ENCODE data around the gene LEMD1. TPM values are rescaled to one million over a fixed set of nuclear protein-coding genes. Genes with fewer than 3 reads are reported as not detected.

The LEMD1 gene
- total and polyA plus RNA-seq, 8 donors = 0.95 to 3.7 (median 1.7) TPM; not detected in 5

- Histone ChIP-seq H3K9me3 (no peaks in the 10 kb centered on the region), H3K27me3 (peaks cover 0 to 11% (median 0%) of the 10 kb centered on the region in 3 donors), H3K27ac (no peak overlapping the region), H3K4me3 (no peak overlapping the region), H3K36me3 (no peaks in the 10 kb centered on the region), H3K4me1 (no peaks in the 10 kb centered on the region)
- peak in 1 of 2 donors; percentile 66 for DNase-seq
- 2 to 6% (median 5%) methylated on average over 6 of the region's 6 CpGs for WGBS, 5 donors
- TF ChIP-seq EP300 (IDR thresholded peaks at IDR 0.05) = no peak
- TF ChIP-seq, protein P1, sequence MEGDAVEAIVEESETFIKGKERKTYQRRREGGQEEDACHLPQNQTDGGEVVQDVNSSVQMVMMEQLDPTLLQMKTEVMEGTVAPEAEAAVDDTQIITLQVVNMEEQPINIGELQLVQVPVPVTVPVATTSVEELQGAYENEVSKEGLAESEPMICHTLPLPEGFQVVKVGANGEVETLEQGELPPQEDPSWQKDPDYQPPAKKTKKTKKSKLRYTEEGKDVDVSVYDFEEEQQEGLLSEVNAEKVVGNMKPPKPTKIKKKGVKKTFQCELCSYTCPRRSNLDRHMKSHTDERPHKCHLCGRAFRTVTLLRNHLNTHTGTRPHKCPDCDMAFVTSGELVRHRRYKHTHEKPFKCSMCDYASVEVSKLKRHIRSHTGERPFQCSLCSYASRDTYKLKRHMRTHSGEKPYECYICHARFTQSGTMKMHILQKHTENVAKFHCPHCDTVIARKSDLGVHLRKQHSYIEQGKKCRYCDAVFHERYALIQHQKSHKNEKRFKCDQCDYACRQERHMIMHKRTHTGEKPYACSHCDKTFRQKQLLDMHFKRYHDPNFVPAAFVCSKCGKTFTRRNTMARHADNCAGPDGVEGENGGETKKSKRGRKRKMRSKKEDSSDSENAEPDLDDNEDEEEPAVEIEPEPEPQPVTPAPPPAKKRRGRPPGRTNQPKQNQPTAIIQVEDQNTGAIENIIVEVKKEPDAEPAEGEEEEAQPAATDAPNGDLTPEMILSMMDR (IDR thresholded peaks at IDR 0.05) = peak in 5 of 7 experiments; percentile 44 to 67 (median 58)
- intact Hi-C loops (cut with DNase I; ENCODE audit: low total_unique reads) = no loop called here
Measured at GRCh38 chr1:205396967-205397616, 24.8 kb downstream of the LEMD1 start.

- intact Hi-C loops (cut with DNase I; ENCODE audit: low total_unique reads) = no loop called here
- H3K4me1 ChIP-seq = no peaks in the 10 kb centered on the region
- no peaks in the 10 kb centered on the region for H3K9me3 ChIP-seq
- peaks cover 0 to 24% (median 0%) of the 10 kb centered on the region in 3 donors for H3K27me3 ChIP-seq
- H3K4me3 ChIP-seq = no peak overlapping the region
- WGBS, 5 donors = 72 to 83% (median 81%) methylated on average over 3 of the region's 3 CpGs
- no peak for DNase-seq
- TF ChIP-seq EP300 (IDR thresholded peaks at IDR 0.05) = no peak
- TF ChIP-seq, protein P1 (IDR thresholded peaks at IDR 0.05) = no peak
- no peak for TF ChIP-seq POLR2A (IDR thresholded peaks at IDR 0.05)
- no peak for TF ChIP-seq POLR2AphosphoS5 (IDR thresholded peaks at IDR 0.05)
- H3K27ac ChIP-seq = no peak overlapping the region
- no peaks in the 10 kb centered on the region for H3K36me3 ChIP-seq
Measured at GRCh38 chr1:205395616-205396015, 26.2 kb downstream of the LEMD1 start.

- Histone ChIP-seq H3K4me1 (no peaks in the 10 kb centered on the region), H3K27me3 (peaks cover 0 to 27% (median 0%) of the 10 kb centered on the region in 3 donors), H3K36me3 (no peaks in the 10 kb centered on the region), H3K9me3 (no peaks in the 10 kb centered on the region), H3K4me3 (no peak overlapping the region), H3K27ac (no peak overlapping the region)
- intact Hi-C loops (cut with DNase I; ENCODE audit: low total_unique reads) = no loop called here
- DNase-seq = no peak
- WGBS, 5 donors = 45 to 78% (median 57%) methylated on average over 1 of the region's 1 CpG
- TF ChIP-seq POLR2AphosphoS5 (IDR thresholded peaks at IDR 0.05) (no peak), EP300 (IDR thresholded peaks at IDR 0.05) (no peak), POLR2A (IDR thresholded peaks at IDR 0.05) (no peak)
- TF ChIP-seq, protein P1 (IDR thresholded peaks at IDR 0.05) = no peak
Measured at GRCh38 chr1:205392650-205393049, 29.2 kb downstream of the LEMD1 start.

- 69 to 88% (median 80%) methylated on average over 5 to 7 of the region's 7 CpGs for WGBS, 5 donors
- TF ChIP-seq POLR2AphosphoS5 (IDR thresholded peaks at IDR 0.05) (no peak), POLR2A (IDR thresholded peaks at IDR 0.05) (no peak), EP300 (IDR thresholded peaks at IDR 0.05) (no peak)
- TF ChIP-seq, protein P1 (IDR thresholded peaks at IDR 0.05) = no peak
- H3K36me3 ChIP-seq = no peaks in the 10 kb centered on the region
- no peaks in the 10 kb centered on the region for H3K4me1 ChIP-seq
- H3K9me3 ChIP-seq = no peaks in the 10 kb centered on the region
- H3K4me3 ChIP-seq = no peak overlapping the region
- H3K27me3 ChIP-seq = peaks cover 0 to 27% (median 0%) of the 10 kb centered on the region in 3 donors
- H3K27ac ChIP-seq = no peak overlapping the region
- no peak for DNase-seq
- intact Hi-C loops (cut with DNase I; ENCODE audit: low total_unique reads) = no loop called here
Measured at GRCh38 chr1:205391386-205391785, 30.5 kb downstream of the LEMD1 start.

Data from stomach (tissue), 9 donors.